HepG2 (cell line): ENCODE measurements around the gene IRAK2. TPM values are rescaled to one million over a fixed set of nuclear protein-coding genes. Genes with fewer than 3 reads are reported as not detected.
"Not testable (repeated sequence)": the region's sequence is repeated elsewhere in the genome, so short reads cannot be mapped to it uniquely, and the experiment has no call there.

ENCODE experiments used
- ATAC-seq: fragments of 200-7000 bp; cut with Tn5 transposase; 3 replicates; pipeline ENCODE4 v1.9.1; 2020; ENCODE audit warnings: mild to moderate bottlenecking, moderate library complexity
- BruUV-seq: library from RNA; stranded (reverse); fragments of 400-500 nt; replicated peaks from 2 replicates; lab custom pipeline; 2021; lab: Mats Ljungman, UMichigan
- CTCF ChIA-PET: fragments of 300-600 bp; formaldehyde crosslinking; extraction: SDS; loops from one replicate; lab custom pipeline; 2021; ENCODE audit warnings: low total read pairs, inconsistent platforms, low intra/inter-chr PET ratio; lab: Yijun Ruan, JAX
- POLR2A ChIA-PET: fragments of 350-600 bp; sonication (Branson Sonifier 250); formaldehyde crosslinking; loops from one replicate; lab custom pipeline; 2020; ENCODE audit warnings: antibody characterized with exemption, inconsistent platforms; lab: Yijun Ruan, JAX
- DNase-seq: peaks from one replicate; pipeline ENCODE4 v3.0.0-alpha.2; 2015; ENCODE audit warnings: low spot score
- FAIRE-seq: peaks from 3 replicates; lab custom pipeline; 2011; peaks lifted over from hg19 to GRCh38; lab: Jason Lieb, UNC
- H2AFZ ChIP-seq: one replicate; pipeline ENCODE4 v1.6.1; 2011; ENCODE audit warnings: low read length, inconsistent platforms
- H3K27ac ChIP-seq: fragments of 300-600 bp; 3 replicates; pipeline ENCODE4 v1.8.0; 2011; ENCODE audit warnings: mixed run types, mild to moderate bottlenecking, mixed read lengths, low read length, inconsistent platforms; ENCODE audit not compliant: insufficient read depth; ENCODE audit errors: extremely low read length
- H3K27me3 ChIP-seq, 2 experiments: fragments of 200-600 bp in 1 of 2; 2 replicates in 1 of 2; 3 replicates in 1 of 2; pipeline versions ENCODE4 v1.6.0 to v1.8.0; 2011; ENCODE audit warnings: low read length in 2 of 2, mild to moderate bottlenecking in 2 of 2, moderate library complexity in 2 of 2, inconsistent platforms in 1 of 2; ENCODE audit not compliant: insufficient read depth in 2 of 2, control insufficient read depth in 1 of 2
- H3K36me3 ChIP-seq, 2 experiments: fragments of 200-600 bp in 1 of 2; replicated peaks in 1 of 2; 2 replicates in 1 of 2; 3 replicates in 1 of 2; pipeline versions ENCODE4 v1.5.1 to v1.8.0; 2011; ENCODE audit warnings: low read length in 2 of 2, inconsistent platforms in 1 of 2; ENCODE audit not compliant: insufficient read depth in 2 of 2, control insufficient read depth in 1 of 2
- H3K4me1 ChIP-seq: 2 replicates; pipeline ENCODE4 v1.5.1; 2012; ENCODE audit warnings: low read length, inconsistent platforms; ENCODE audit not compliant: insufficient read depth
- H3K4me2 ChIP-seq: 2 replicates; pipeline ENCODE4 v1.6.0; 2011; ENCODE audit warnings: low read depth, low read length, inconsistent platforms
- H3K4me3 ChIP-seq, 3 experiments: fragments of 200-600 bp in 1 of 3; sonication (generic), shearing (Covaris generic) in 1 of 3; replicated peaks in 1 of 3; 2 replicates each; pipeline ENCODE4 v1.5.1; 2011 to 2016; ENCODE audit warnings: low read length in 3 of 3, inconsistent platforms in 2 of 3, low read depth in 2 of 3, mild to moderate bottlenecking in 2 of 3, control low read depth in 1 of 3, mixed read lengths in 1 of 3; ENCODE audit not compliant: insufficient read depth in 1 of 3
- H3K79me2 ChIP-seq: one replicate; pipeline ENCODE4 v1.6.1; 2011; ENCODE audit warnings: low read length, inconsistent platforms; ENCODE audit not compliant: insufficient read depth
- H3K9ac ChIP-seq: 2 replicates; pipeline ENCODE4 v1.6.0; 2011; ENCODE audit warnings: mild to moderate bottlenecking, low read depth, low read length, inconsistent platforms; ENCODE audit not compliant: insufficient read depth
- H3K9me3 ChIP-seq: 2 replicates; pipeline ENCODE4 v1.5.1; 2012; ENCODE audit warnings: mild to moderate bottlenecking, low read length
- H4K20me1 ChIP-seq: 2 replicates; pipeline ENCODE4 v1.6.0; 2011; ENCODE audit warnings: inconsistent platforms, mild to moderate bottlenecking, low read length, moderate library complexity; ENCODE audit not compliant: insufficient read depth
- HDAC1 ChIP-seq: sonication (generic); formaldehyde crosslinking; IDR thresholded peaks from 2 replicates; pipeline ENCODE4 v1.5.1; 2020; ENCODE audit warnings: mild to moderate bottlenecking, missing genetic modification reagents
- HMG20A ChIP-seq: IDR thresholded peaks from 2 replicates; pipeline ENCODE4 v1.6.1; 2016; ENCODE audit warnings: borderline replicate concordance
- TEAD3 ChIP-seq: optimal IDR thresholded peaks from 2 replicates; pipeline ENCODE3; 2016; ENCODE audit warnings: borderline replicate concordance
- ZBTB33 ChIP-seq: sonication (generic); formaldehyde crosslinking; IDR thresholded peaks from 2 replicates; pipeline ENCODE4 v1.4.0; 2020; ENCODE audit warnings: missing genetic modification reagents
- ZBTB43 ChIP-seq: sonication (generic); formaldehyde crosslinking; conservative IDR thresholded peaks from 2 replicates; pipeline ENCODE4 v1.4.0; 2020; ENCODE audit warnings: missing genetic modification reagents
- ZNF460 ChIP-seq: sonication (generic); formaldehyde crosslinking; IDR thresholded peaks from 2 replicates; pipeline ENCODE4 v1.5.1; 2020; ENCODE audit warnings: missing genetic modification reagents, mild to moderate bottlenecking, borderline replicate concordance
- WGBS: methylation state at CpG from one replicate; pipeline ENCODE4 v1.1.6; 2017; ENCODE audit warnings: low lambda C conversion rate; 5-methylcytosine and 5-hydroxymethylcytosine counted together
- in situ Hi-C: cut with HindIII; loops from 2 replicates; pipeline ENCODE4 v1.10.0; 2017; ENCODE audit warnings: low pct_unique_long_range_greater_than_20kb; ENCODE audit not compliant: extremely low pct_ligation_motif_present
- intact Hi-C: fragments of 100-400 bp; cut with micrococcal nuclease; formaldehyde crosslinking; loops from one replicate; pipeline ENCODE4 v1.10.0; 2022; ENCODE audit not compliant: unreplicated experiment
- polyA plus RNA-seq, 8 experiments: library from polyadenylated mRNA; depleted of rRNA in 3 of 8; stranded (reverse) in 7 of 8; unstranded in 1 of 8; fragments of >200 nt; fragmentation: Illumina TruSeq in 4 of 8; extraction: Trizol in 4 of 8; gene quantifications; 2 replicates each; pipeline versions ENCODE4 v1.2.1 to v1.2.3, GENCODE V29; 2011 to 2016; ENCODE audit warnings: low read depth in 4 of 8, missing spikeins in 1 of 8, mixed read lengths in 1 of 8; ENCODE audit not compliant: insufficient read depth in 1 of 8
- total RNA-seq, 5 experiments: library from RNA; depleted of rRNA; stranded (reverse); fragments of >200 nt; fragmentation: Illumina TruSeq; extraction: Trizol; gene quantifications; 2 replicates each; pipeline ENCODE4 v1.2.3, GENCODE V29; 2016; ENCODE audit warnings: low read depth in 1 of 5
- TF ChIP-seq, protein P1 (sequence below): sonication (generic); formaldehyde crosslinking; IDR thresholded peaks from 2 replicates; pipeline ENCODE4 v1.4.0; 2020; ENCODE audit warnings: missing genetic modification reagents, borderline replicate concordance
- TF ChIP-seq, protein P2 (sequence below): IDR thresholded peaks from 2 replicates; pipeline ENCODE4 v1.6.1; 2016; ENCODE audit warnings: mild to moderate bottlenecking

IRAK2 gene
- total and polyA plus RNA-seq, 2 of the 13 experiments (the other 11 are each of a cell fraction or from before 2014, with no cell fraction given) = 13.1 to 23.3 TPM

DNA sequence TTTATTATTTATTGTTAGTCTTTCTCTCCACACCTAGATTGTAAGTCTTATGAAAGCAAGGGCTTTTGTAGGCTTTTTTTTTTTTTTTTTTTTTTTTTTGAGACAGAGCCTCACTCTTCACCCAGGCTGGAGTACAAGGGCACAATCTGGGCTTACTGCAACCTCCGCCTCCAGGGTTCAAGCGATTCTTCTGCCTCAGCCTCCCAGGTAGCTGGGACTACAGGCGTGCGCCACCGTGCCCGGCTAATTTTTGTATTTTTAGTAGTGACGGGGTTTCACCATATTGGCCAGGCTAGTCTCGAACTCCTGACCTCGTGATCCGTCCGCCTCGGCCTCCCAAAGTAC is 546 bp upstream of the IRAK2 start:
- intact Hi-C loops (loop anchor here (1.0 to 5.0 kb wide), 2 partner anchors 38 to 61 kb away; no protein-coding TSS in a partner anchor), in situ Hi-C loops (loop anchor here (10.0 kb wide), 1 partner anchor 61 kb away; no protein-coding TSS in a partner anchor)
- peak overlapping the region; percentile 98 for H3K4me2 ChIP-seq
- not testable (repeated sequence) for H2AFZ ChIP-seq, H3K27me3 ChIP-seq, ATAC-seq, DNase-seq, H3K9me3 ChIP-seq, H3K27ac ChIP-seq, H3K36me3 ChIP-seq, H4K20me1 ChIP-seq, FAIRE-seq, BruUV-seq
- H3K9ac ChIP-seq = 0 out of 2 replicates have a peak overlapping the region, but pooled peaks have one; percentile 93
- peaks cover 64% of the 10 kb centered on the region for H3K4me1 ChIP-seq
- peaks cover 18% of the 10 kb centered on the region for H3K79me2 ChIP-seq
- CTCF ChIA-PET = interaction anchor here (2.2 kb wide), 1 partner anchor 61 kb away, joined by 8 read pairs; no protein-coding TSS in a partner anchor
- peak overlapping the region in 2 of 3 experiments; percentile 85 to 95; a peak in 4 of 6 replicates for H3K4me3 ChIP-seq
- POLR2A ChIA-PET = interaction anchor here (3.1 to 3.3 kb wide), 2 partner anchors 23 to 41 kb away, joined by 14 to 38 read pairs; partner anchors contain the start of gene VHL
- WGBS = 40% methylated on average over 12 of the region's 12 CpGs
- TF ChIP-seq ZNF460 (CRISPR knock-in tag) = peak; percentile 68; the same call in 1 of the 2 replicates
- TF ChIP-seq, all 625 proteins: peak for 1; not testable (repeated sequence) for 624

GRCh38 chr3:10166213-10166604 is 1.5 kb downstream of the IRAK2 start:
- Histone ChIP-seq H4K20me1 (no peaks in the 10 kb centered on the region), H3K9ac (peak overlapping the region; percentile 93), H3K4me2 (peak overlapping the region; percentile 98), H3K79me2 (peaks cover 26% of the 10 kb centered on the region), H3K4me3 (peak overlapping the region; percentile 85 to 95 (median 88); a peak in 5 of 6 replicates), H2AFZ (no peak overlapping the region), H3K9me3 (no peaks in the 10 kb centered on the region), H3K36me3 (peaks cover 2 to 10% of the 10 kb centered on the region in 2 experiments), H3K27me3 (no peaks in the 10 kb centered on the region; a peak in 1 of 5 replicates), H3K27ac (peak overlapping the region; percentile 50), H3K4me1 (peaks cover 71% of the 10 kb centered on the region)
- ChIA-PET POLR2A (interaction anchor here (0.7 to 3.4 kb wide), 8 partner anchors 20 to 312 kb away, joined by 3 to 38 read pairs (median 5); partner anchors contain the start of genes GHRL and VHL), CTCF (no interaction called here)
- DNase-seq (peak; percentile 14), FAIRE-seq (no peak), ATAC-seq (no peak)
- in situ Hi-C loops = loop anchor here (10.0 kb wide), 1 partner anchor 59 kb away; no protein-coding TSS in a partner anchor
- BruUV-seq = TSS peak; percentile 48
- intact Hi-C loops = no loop called here
- 29% methylated on average over 5 of the region's 5 CpGs for WGBS
- TF ChIP-seq, protein P1, sequence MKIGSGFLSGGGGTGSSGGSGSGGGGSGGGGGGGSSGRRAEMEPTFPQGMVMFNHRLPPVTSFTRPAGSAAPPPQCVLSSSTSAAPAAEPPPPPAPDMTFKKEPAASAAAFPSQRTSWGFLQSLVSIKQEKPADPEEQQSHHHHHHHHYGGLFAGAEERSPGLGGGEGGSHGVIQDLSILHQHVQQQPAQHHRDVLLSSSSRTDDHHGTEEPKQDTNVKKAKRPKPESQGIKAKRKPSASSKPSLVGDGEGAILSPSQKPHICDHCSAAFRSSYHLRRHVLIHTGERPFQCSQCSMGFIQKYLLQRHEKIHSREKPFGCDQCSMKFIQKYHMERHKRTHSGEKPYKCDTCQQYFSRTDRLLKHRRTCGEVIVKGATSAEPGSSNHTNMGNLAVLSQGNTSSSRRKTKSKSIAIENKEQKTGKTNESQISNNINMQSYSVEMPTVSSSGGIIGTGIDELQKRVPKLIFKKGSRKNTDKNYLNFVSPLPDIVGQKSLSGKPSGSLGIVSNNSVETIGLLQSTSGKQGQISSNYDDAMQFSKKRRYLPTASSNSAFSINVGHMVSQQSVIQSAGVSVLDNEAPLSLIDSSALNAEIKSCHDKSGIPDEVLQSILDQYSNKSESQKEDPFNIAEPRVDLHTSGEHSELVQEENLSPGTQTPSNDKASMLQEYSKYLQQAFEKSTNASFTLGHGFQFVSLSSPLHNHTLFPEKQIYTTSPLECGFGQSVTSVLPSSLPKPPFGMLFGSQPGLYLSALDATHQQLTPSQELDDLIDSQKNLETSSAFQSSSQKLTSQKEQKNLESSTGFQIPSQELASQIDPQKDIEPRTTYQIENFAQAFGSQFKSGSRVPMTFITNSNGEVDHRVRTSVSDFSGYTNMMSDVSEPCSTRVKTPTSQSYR (CRISPR knock-in tag) = no peak
- TF ChIP-seq HMG20A (CRISPR knock-in tag) (no peak), ZBTB33 (peak; percentile 96), TEAD3 (peak; percentile 53), ZBTB43 (CRISPR knock-in tag) (no peak), HDAC1 (CRISPR knock-in tag) (0 out of 2 replicates have a peak, but pooled peaks have one; percentile 18)
- TF ChIP-seq, protein P2, sequence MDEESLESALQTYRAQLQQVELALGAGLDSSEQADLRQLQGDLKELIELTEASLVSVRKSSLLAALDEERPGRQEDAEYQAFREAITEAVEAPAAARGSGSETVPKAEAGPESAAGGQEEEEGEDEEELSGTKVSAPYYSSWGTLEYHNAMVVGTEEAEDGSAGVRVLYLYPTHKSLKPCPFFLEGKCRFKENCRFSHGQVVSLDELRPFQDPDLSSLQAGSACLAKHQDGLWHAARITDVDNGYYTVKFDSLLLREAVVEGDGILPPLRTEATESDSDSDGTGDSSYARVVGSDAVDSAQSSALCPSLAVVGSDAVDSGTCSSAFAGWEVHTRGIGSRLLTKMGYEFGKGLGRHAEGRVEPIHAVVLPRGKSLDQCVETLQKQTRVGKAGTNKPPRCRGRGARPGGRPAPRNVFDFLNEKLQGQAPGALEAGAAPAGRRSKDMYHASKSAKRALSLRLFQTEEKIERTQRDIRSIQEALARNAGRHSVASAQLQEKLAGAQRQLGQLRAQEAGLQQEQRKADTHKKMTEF (CRISPR knock-in tag) = no peak
